ENCODE data around the gene FTCD.

GRCh38 chr21:46117586-46118315 is 37.6 kb downstream of the FTCD start:
- TF ChIP-seq CTCF (conservative IDR thresholded peaks at IDR 0.05; ENCODE audit: low read depth, low read length) (no peak), CEBPB (IDR thresholded peaks at IDR 0.05; ENCODE audit: low read depth, low read length) (no peak), RCOR1 (IDR thresholded peaks at IDR 0.05; ENCODE audit: insufficient replicate concordance, low read length) (no peak), USF2 (IDR thresholded peaks at IDR 0.05; ENCODE audit: low read depth, low read length) (no peak), MXI1 (IDR thresholded peaks at IDR 0.05; ENCODE audit: borderline replicate concordance, low read depth, low read length) (no peak), RFX5 (IDR thresholded peaks at IDR 0.05; ENCODE audit: low read depth, low read length) (no peak)
